Right atrium auricular region (tissue), 2 donors: ENCODE measurements around the gene SUGP1. TPM values are rescaled to one million over a fixed set of nuclear protein-coding genes. Genes with fewer than 3 reads are reported as not detected.

ENCODE experiments used
- DNase-seq: peaks from one replicate; pipeline ENCODE4 v3.0.0-alpha.2; 2019; ENCODE audit warnings: low spot score
- H3K27ac ChIP-seq, 2 donors: fragments of 200-600 bp; sonication (generic); 1 replicate in 1 of 2; 2 replicates in 1 of 2; pipeline ENCODE4 v1.5.1; 2016 to 2019
- H3K27me3 ChIP-seq, 2 donors: fragments of 200-600 bp; sonication (generic); one replicate each; pipeline versions ENCODE4 v1.5.1 to v1.6.0; 2017 to 2019
- H3K36me3 ChIP-seq: fragments of 200-600 bp; sonication (generic); one replicate; pipeline ENCODE4 v1.5.1; 2016
- H3K4me1 ChIP-seq, 2 donors: fragments of 200-600 bp; sonication (generic); one replicate each; pipeline versions ENCODE4 v1.5.1 to v1.6.0; 2017 to 2019
- H3K4me3 ChIP-seq, 2 donors: fragments of 200-600 bp; sonication (generic); 1 replicate in 1 of 2; 2 replicates in 1 of 2; pipeline ENCODE4 v1.5.1; 2017 to 2019; ENCODE audit warnings: mild to moderate bottlenecking in 1 of 2, moderate library complexity in 1 of 2
- H3K9me3 ChIP-seq, 2 donors: fragments of 200-600 bp; sonication (generic); one replicate each; pipeline ENCODE4 v1.5.1; 2019
- CTCF ChIP-seq, 2 donors: fragments of 200-600 bp; sonication (generic); IDR thresholded peaks; one replicate each; pipeline ENCODE4 v1.5.1; 2019; ENCODE audit warnings: antibody characterized with exemption in 2 of 2
- total RNA-seq, 2 donors: library from RNA; depleted of rRNA; stranded (reverse); fragments of >200 nt; gene quantifications; one replicate each; pipeline ENCODE4 v1.1.0, GENCODE V29; 2016

Gene SUGP1
- total RNA-seq, 2 donors from 2014 or later, result 33.7 to 36.6 TPM

- H3K9me3 ChIP-seq, result peaks cover 5 to 18% of the 10 kb centered on the region in 2 donors
- no peaks in the 10 kb centered on the region for H3K27me3 ChIP-seq
- no peaks in the 10 kb centered on the region for H3K36me3 ChIP-seq
- no peak overlapping the region for H3K4me3 ChIP-seq
- DNase-seq, result no peak
- H3K27ac ChIP-seq, result no peak overlapping the region
- TF ChIP-seq CTCF (IDR thresholded peaks at IDR 0.05), result no peak
- H3K4me1 ChIP-seq, result no peaks in the 10 kb centered on the region
Observed at GRCh38 chr19:19239675-19240074, 80.6 kb downstream of the SUGP1 start.

- Histone ChIP-seq H3K4me1 (no peaks in the 10 kb centered on the region), H3K36me3 (no peaks in the 10 kb centered on the region), H3K9me3 (peaks cover 18 to 31% of the 10 kb centered on the region in 2 donors), H3K27ac (no peak overlapping the region), H3K4me3 (no peak overlapping the region), H3K27me3 (no peaks in the 10 kb centered on the region)
- no peak for TF ChIP-seq CTCF (IDR thresholded peaks at IDR 0.05)
- no peak for DNase-seq
Observed at GRCh38 chr19:19238126-19238894, 82.0 kb downstream of the SUGP1 start.

- H3K27ac ChIP-seq, result no peak overlapping the region
- H3K36me3 ChIP-seq, result no peaks in the 10 kb centered on the region
- no peak for DNase-seq
- TF ChIP-seq CTCF (IDR thresholded peaks at IDR 0.05), result no peak
- H3K4me1 ChIP-seq, result no peaks in the 10 kb centered on the region
- H3K27me3 ChIP-seq, result no peaks in the 10 kb centered on the region
- H3K9me3 ChIP-seq, result peaks cover 18 to 32% of the 10 kb centered on the region in 2 donors
- H3K4me3 ChIP-seq, result no peak overlapping the region
Observed at GRCh38 chr19:19236173-19236572, 84.1 kb downstream of the SUGP1 start.

GRCh38 chr19:19234220-19234816 lies 86.0 kb downstream of the SUGP1 start:
- TF ChIP-seq CTCF (IDR thresholded peaks at IDR 0.05), result no peak
- no peaks in the 10 kb centered on the region for H3K36me3 ChIP-seq

GRCh38 chr19:19232261-19232721 lies 88.0 kb downstream of the SUGP1 start:
- TF ChIP-seq CTCF (IDR thresholded peaks at IDR 0.05), result no peak
- no peaks in the 10 kb centered on the region for H3K36me3 ChIP-seq
- H3K27ac ChIP-seq, result no peak overlapping the region
- no peaks in the 10 kb centered on the region for H3K4me1 ChIP-seq
- no peak overlapping the region for H3K4me3 ChIP-seq
- peaks cover 18 to 32% of the 10 kb centered on the region in 2 donors for H3K9me3 ChIP-seq
- no peaks in the 10 kb centered on the region for H3K27me3 ChIP-seq
- DNase-seq, result no peak

More at GRCh38 chr19:19234220-19234816, 86.0 kb downstream of the SUGP1 start:
- Histone ChIP-seq H3K9me3 (peaks cover 18 to 32% of the 10 kb centered on the region in 2 donors), H3K4me3 (no peak overlapping the region), H3K4me1 (no peaks in the 10 kb centered on the region), H3K27me3 (no peaks in the 10 kb centered on the region), H3K27ac (no peak overlapping the region)
- DNase-seq, result no peak
